GM21423 (cell line): ENCODE data around the gene TRDN.
"Not testable (repeated sequence)": the region's sequence is repeated elsewhere in the genome, so short reads cannot be mapped to it uniquely, and the experiment has no call there.

ENCODE experiments used
- ATAC-seq: cut with Tn5 transposase; IDR thresholded peaks from one replicate; pipeline ENCODE4 v1.9.1; 2021; ENCODE audit warnings: mild to moderate bottlenecking, moderate library complexity; ENCODE audit not compliant: unreplicated experiment

Gene TRDN

DNA sequence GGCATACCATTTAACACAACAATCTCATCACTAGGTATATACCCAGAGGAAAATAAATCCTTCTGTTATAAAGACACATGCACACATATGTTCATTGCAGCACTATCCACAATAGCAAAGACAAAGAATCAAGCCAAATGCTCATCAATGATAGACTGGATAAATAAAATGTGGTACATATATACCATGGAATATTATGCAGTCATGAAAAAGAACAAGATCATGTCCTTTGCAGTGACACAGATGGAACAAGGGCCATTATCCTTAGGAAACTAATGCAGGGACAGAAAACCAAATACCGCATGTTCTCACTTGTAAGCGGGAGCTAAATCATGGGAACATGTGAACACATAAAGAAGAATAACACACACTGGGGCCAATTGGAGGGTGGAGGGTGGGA lies 322.3 kb downstream of the TRDN start:
- ATAC-seq, result not testable (repeated sequence)

DNA sequence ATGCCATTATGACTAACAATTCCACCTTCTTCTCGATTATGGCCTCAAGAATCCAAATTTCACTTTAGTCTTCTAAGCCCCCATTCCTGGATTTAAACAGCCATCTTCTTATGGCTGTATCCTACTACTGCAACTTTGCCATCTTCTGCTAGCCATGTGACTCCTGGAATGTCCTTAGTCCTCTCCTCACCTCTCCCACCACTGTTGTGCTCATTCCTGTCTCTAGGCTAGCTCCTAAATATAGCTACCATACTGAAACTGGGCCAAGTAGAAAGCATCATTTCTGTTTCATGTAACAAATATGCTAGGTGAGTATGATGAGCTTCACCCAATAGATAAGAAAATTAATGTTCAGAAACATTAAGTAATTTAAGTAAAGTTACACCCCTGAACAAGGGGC lies 327.6 kb downstream of the TRDN start:
- ATAC-seq, result no peak

DNA sequence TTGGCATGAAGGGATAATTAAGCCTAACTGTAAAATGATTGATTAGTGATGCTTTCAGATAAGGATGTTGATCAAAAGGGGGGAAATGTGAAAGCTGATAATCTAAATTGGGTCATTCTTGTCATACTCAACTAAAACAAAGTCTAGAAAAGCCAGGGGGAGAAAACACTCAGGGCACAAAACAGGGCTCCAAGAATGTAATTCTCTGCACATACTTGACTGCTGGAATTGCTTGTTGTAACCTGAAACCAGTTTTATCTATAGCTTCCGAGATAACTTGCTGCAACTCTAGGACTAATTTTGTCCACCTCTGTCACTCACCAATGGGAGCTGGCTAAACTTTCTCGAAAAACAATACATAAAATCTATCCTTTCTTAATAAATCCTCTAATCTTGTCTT lies 330.4 kb downstream of the TRDN start:
- no peak for ATAC-seq

GRCh38 chr6:123295672-123296071 lies 341.1 kb downstream of the TRDN start:
- ATAC-seq, result no peak

DNA sequence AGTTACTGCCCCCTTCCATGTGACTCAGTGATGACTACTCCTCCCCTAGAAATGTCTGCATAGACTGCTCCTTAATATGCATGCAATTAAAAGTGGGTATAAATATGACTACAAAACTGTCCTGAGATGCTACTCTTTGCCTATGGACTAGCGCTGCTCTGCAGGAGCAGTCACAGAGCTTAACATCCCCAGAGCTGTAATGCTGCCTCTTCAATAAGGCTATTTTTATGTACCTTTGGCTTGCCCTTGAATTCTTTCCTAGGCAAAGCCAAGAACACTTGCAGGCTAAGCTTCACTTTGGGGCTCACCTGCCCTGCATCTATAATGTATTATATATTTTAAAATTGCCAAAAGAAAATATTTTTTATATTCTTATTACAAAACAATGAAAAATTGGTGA lies 341.6 kb downstream of the TRDN start:
- ATAC-seq, result no peak

DNA sequence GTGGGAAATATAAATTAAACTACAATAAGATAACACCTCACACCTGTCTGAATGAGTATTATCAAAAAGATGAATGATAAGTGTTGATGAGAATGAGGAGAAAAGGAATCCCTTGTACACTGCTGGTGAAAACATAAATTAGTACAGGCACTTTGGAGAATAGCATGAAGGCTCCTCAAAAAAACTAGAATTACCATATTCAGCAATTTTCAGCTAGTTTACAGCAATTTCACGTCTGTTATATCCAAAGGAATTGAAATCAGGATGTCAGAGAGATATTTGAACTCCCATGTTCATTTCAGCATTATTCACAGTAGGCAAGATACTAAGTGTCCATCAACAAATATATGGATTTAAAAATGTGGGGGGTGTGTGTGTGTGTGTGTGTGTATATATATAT lies 348.1 kb downstream of the TRDN start:
- ATAC-seq, result no peak

DNA sequence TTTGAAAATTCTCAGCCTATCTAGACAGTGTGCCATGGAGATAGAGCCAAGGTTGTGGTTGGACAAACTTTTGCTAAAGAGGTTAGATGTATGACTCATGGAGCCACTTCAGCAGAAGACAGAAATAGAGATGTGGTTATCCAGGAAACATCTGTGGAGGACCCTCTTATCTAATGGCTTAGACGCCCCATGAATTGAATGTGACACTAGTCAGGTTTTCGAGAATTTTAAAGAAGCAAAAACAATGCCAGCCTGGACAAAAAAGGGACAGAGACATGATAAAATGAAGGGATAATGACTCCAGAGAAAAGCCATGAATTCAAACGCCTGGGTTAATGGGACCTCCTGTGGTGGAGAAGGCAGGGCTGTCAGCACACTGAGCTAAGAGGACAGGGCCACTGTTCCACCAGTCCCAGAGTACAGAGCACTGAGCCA lies 360.2 kb downstream of the TRDN start:
- ATAC-seq, result no peak

GRCh38 chr6:123263981-123264380 lies 372.8 kb downstream of the TRDN start:
- ATAC-seq, result no peak

DNA sequence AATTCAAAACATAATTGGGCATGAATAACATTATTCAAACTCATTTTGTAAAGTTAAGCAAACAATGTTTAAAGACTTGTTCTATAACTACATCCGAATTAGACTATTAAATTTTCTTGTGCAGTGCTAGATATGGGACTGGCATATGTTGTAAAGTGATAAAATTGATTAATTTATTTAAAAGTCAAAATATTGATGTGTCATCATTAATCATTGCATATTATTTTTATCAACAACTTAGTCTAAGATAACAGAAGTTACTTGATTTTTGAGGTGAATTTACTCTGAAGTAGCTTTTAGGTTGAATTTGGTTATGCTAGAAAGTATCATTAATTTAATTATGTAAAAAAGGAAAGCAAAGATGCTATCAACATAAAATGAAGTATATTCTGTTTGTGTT lies 396.1 kb downstream of the TRDN start:
- ATAC-seq, result no peak

DNA sequence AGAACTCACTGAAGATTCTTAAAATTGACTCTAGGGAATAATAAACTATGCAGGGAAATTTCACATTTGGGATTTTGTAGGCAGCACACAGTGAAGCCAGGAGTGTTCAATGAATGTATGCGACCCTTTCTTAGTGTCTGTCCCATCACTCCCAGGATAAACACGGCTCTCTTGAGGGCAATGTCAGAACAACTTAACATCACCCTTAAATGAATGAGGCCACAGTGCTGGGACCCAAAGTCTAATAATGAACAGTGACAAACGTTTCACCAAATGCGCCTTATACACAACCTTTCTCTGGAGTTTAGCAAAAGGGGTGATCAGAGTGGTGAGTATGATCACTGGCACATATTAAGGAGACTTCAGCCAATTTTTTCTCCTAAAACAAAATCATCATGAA lies 403.4 kb downstream of the TRDN start:
- no peak for ATAC-seq

DNA sequence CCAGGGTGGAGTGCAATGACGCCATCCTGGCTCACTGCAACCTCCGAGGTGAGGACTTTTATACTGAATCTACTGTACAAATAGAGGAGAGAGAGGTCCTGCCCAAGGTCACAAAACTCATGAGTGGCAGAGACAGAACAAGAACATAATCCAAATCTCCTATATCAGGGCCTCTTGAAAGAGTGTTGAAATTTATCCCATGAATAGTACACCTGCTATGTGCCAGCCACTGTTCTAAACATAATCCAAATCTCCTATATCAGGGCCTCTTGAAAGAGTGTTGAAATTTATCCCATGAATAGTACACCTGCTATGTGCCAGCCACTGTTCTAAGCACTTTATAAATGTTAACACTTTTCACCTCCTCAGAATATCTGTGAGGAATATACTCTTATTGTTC lies 409.0 kb downstream of the TRDN start:
- ATAC-seq, result not testable (repeated sequence)

GRCh38 chr6:123226398-123226797 lies 410.4 kb downstream of the TRDN start:
- no peak for ATAC-seq

DNA sequence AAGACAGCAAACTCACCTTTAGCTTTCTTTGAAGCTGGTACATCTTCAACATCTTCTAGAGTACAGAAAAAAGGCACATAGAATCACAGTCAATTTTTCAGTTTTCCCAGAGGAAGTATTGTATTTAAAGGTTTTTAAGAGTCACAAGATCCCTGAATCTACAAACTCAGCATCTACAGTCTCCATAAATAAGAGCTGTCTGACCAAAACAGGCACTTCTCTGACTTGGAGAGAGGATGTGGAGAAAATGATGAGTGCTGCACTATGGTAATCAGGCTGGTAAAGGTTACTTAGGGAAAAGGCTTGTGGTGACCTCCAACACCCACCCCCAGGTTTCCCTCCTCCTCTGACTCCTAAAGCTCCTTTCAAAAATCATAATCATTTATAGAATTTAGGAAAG lies 412.7 kb downstream of the TRDN start:
- no peak for ATAC-seq

DNA sequence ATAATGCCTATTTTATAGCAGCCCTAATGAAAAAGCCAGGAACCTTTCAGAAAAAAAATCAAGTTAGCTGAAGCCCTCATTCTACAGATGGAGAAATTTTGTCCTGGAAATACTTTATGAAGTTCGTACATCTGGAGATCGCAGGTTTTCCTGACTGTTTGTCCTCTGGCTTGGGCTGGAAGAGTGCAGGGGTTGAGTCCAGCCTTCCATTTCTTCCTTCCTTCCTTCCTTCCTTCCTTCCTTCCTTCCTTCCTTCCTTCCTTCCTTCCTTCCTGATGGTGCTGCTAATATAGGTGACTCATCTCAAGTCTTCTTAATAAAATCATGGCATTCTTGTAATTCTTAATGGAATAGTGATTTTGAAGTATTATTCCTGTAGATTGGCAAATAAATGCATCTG lies 413.3 kb downstream of the TRDN start:
- ATAC-seq, result no peak

DNA sequence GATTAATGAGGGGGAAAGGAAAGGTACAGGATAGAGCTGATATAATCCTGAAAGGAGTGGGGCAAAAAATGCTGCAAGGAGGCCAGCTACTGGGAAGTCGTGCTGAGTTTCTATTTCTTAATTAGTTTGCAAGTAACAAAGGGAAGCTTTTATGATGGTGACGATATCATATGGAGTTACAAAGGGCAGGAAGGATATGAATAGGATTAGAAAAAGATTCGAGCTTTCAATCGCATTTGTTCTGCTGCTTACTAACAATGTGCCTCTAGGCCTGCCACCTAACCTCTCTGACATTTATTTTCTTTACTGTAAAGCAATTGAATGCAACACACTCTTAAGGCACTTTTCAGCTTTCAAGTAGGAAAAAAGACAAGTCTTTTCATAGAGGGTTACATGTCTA lies 421.5 kb downstream of the TRDN start:
- ATAC-seq, result no peak

GRCh38 chr6:123214433-123214832 lies 422.3 kb downstream of the TRDN start:
- ATAC-seq, result no peak

GRCh38 chr6:123213921-123214320 lies 422.8 kb downstream of the TRDN start:
- no peak for ATAC-seq

DNA sequence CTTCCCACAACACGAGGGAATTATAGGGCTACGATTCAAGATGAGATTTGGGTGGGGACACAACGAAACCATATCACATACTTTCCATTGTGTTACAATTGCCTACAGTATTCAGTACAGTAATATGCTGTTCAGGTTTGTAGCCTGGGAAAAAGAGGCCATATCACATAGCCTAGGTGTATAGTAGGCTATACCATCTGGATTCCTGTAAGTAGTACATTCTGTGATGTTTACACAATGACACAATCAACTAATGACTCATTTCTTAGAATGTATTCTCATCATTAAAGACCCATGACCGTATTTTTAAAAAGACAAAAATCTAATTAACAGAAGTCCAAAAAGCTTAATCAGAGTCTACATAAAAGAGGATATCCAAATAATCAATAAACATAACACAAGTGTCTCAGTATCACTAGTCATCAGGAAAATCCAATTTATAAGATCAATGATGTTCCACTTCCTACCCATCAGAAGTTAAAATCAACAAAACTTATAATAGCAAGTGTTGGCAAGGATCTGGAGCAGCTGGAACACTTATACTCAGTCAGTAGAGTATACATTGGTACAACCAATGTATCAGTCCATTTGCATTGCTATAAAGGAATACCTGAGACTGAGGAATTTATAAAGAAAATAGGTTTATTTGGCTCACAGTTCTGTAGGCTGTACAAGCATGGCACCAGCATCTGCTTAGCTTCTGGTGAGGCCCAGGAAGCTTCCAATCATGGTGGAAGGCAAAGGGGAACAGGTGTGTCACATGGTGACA lies 424.8 kb downstream of the TRDN start:
- ATAC-seq, result no peak

GRCh38 chr6:123210645-123211044 lies 426.1 kb downstream of the TRDN start:
- no peak for ATAC-seq

DNA sequence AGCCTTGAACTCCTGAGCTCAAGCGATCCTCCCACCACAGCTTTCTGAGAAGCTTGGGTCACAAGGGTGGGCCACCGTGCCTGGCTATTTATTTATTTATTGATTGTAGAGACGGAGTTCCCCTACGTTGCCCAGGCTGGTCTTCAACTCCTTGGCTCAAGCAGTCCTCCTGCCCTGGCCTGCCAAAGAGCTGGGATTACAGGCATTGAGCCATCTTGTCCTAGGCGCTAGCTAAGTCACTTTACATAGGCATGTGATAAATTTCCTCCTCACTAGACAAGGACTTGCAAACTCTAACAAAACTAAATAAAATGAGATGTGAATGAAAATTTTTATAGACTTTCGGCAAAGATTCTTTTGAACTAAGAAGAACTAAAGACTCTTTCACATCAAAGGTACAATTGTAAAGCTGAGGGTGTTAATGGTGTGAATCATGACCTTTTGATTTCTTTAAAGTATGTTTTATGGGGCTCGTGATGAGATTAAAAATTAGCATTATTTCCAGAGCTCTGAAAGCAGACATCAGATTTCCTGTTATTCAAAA lies 428.7 kb downstream of the TRDN start:
- no peak for ATAC-seq

DNA sequence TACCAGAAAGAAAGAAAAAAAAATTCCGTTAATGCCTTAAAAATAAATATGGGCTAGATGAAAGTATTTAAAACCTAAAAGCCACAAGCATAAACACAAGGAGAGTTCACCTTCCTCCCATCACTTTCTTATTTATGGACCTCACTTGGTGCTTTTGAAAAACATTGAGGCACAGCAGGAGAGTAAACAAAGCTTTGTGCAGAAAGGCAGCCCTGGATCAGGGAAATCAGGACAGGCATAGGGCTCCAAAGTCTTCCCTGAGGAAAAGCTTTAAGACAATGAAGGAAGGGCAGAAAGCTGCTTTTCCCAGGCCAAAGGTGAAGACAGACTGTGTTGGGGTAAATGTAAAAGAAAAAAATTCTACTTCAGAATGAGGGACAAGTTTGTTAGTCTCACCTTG lies 432.8 kb downstream of the TRDN start:
- no peak for ATAC-seq

GRCh38 chr6:123201869-123202372 lies 434.8 kb downstream of the TRDN start:
- ATAC-seq, result no peak

DNA sequence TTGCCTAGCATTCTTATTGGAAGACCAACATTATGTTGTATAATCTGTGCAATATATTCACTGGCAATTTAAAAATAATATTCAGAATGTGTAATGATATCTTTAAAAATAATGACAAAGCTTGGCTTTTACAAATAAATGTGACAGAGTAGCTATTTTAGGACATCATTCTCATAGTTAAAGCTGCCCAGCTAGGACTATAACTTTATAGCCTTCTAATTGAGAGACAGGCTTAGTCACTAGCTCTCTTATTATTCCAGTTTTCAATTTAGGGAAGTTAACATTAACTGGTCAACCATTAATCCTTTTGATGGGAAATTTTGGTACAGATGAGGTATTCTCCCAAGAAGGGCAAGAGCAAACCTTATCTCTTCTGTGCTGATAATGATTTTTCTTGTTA lies 443.5 kb downstream of the TRDN start:
- ATAC-seq, result no peak
